ENCODE results near the gene TSPYL6.

GRCh38 chr2:54249629-54250028, 6.4 kb downstream of the TSPYL6 start:
- TF ChIP-seq CTCF (IDR thresholded peaks at IDR 0.05) (no peak), EZH2 (IDR thresholded peaks at IDR 0.05) (no peak), EZH2phosphoT487 (IDR thresholded peaks at IDR 0.05) (no peak)
